ENCODE results near the gene ITCH. TPM values are rescaled to one million over a fixed set of nuclear protein-coding genes. Genes with fewer than 3 reads are reported as not detected.

ITCH gene
- polyA plus RNA-seq, 3 donors, result 13.3 to 26.6 (median 19.9) TPM

DNA sequence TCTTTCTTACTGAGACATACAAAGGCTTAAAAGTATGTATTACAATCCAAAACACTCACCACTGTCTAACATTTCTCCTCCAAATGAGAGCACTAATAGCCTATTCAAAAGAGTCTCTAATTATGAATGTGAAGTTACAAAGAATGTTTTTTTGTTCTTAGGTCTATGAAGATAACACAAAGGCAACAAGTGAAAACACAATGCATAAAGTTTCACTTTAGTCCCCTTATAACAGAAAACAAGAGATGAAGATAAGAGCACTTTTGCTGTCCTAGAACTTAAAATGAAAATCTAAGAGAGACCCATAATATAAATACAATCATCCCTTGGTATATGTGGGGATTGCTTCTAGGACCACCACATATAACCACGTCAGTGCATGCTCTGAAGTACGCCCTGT lies 25.6 kb downstream of the ITCH start:
- Histone ChIP-seq H3K27me3 (ENCODE audit: control insufficient read depth in 2 of 2, insufficient read depth in 2 of 2, low read length in 2 of 2) (no peaks in the 10 kb centered on the region), H3K4me2 (replicated peaks; ENCODE audit: extremely low read depth, low read length, poor library complexity, severe bottlenecking) (no peak overlapping the region), H3K4me1 (ENCODE audit: control insufficient read depth in 1 of 2, insufficient read depth in 2 of 2, low read length in 2 of 2) (peaks cover 15 to 19% of the 10 kb centered on the region in 2 donors), H4K20me1 (ENCODE audit: insufficient read depth, low read length) (peaks cover 100% of the 10 kb centered on the region), H3K9ac (ENCODE audit: insufficient read depth, low read length, poor library complexity, severe bottlenecking) (no peak overlapping the region), H3K27ac (ENCODE audit: low read depth in 1 of 2, low read length in 2 of 2) (no peak overlapping the region), H2AFZ (ENCODE audit: insufficient read depth, low read depth, low read length, poor library complexity, severe bottlenecking) (no peak overlapping the region), H3K36me3 (replicated peaks in 1 of 2; ENCODE audit: control insufficient read depth in 1 of 2, insufficient read depth in 2 of 2, low read length in 2 of 2) (peaks cover 29 to 52% of the 10 kb centered on the region in 2 donors), H3K4me3 (replicated peaks in 1 of 3; ENCODE audit: low read depth in 2 of 3, low read length in 3 of 3) (no peak overlapping the region), H3K9me3 (replicated peaks in 1 of 2; ENCODE audit: control insufficient read depth in 1 of 2, insufficient read depth in 1 of 2, low read length in 2 of 2) (no peaks in the 10 kb centered on the region), H3K79me2 (ENCODE audit: insufficient read depth, low read length) (peaks cover 97% of the 10 kb centered on the region)
- no peaks in the 10 kb centered on the region for H3K9me3 Mint-ChIP-seq
- no peak overlapping the region for H3K4me3 Mint-ChIP-seq
- H3K27ac Mint-ChIP-seq, result peak overlapping the region in 1 of 7 donors; percentile 79
- TF ChIP-seq, protein P1, sequence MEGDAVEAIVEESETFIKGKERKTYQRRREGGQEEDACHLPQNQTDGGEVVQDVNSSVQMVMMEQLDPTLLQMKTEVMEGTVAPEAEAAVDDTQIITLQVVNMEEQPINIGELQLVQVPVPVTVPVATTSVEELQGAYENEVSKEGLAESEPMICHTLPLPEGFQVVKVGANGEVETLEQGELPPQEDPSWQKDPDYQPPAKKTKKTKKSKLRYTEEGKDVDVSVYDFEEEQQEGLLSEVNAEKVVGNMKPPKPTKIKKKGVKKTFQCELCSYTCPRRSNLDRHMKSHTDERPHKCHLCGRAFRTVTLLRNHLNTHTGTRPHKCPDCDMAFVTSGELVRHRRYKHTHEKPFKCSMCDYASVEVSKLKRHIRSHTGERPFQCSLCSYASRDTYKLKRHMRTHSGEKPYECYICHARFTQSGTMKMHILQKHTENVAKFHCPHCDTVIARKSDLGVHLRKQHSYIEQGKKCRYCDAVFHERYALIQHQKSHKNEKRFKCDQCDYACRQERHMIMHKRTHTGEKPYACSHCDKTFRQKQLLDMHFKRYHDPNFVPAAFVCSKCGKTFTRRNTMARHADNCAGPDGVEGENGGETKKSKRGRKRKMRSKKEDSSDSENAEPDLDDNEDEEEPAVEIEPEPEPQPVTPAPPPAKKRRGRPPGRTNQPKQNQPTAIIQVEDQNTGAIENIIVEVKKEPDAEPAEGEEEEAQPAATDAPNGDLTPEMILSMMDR (IDR thresholded peaks at IDR 0.05), result no peak
- DNase-seq, result no peak
- peaks cover 28 to 51% of the 10 kb centered on the region in 2 donors for H3K36me3 Mint-ChIP-seq
- H3K4me1 Mint-ChIP-seq, result peaks cover 25% of the 10 kb centered on the region
- WGBS (ENCODE audit: insufficient coverage), result no CpG with 5 or more reads among the region's 2 CpGs
- intact Hi-C loops (cut with micrococcal nuclease), result no loop called here
- no peaks in the 10 kb centered on the region for H3K27me3 Mint-ChIP-seq (ENCODE audit: low read depth in 3 of 3)

DNA sequence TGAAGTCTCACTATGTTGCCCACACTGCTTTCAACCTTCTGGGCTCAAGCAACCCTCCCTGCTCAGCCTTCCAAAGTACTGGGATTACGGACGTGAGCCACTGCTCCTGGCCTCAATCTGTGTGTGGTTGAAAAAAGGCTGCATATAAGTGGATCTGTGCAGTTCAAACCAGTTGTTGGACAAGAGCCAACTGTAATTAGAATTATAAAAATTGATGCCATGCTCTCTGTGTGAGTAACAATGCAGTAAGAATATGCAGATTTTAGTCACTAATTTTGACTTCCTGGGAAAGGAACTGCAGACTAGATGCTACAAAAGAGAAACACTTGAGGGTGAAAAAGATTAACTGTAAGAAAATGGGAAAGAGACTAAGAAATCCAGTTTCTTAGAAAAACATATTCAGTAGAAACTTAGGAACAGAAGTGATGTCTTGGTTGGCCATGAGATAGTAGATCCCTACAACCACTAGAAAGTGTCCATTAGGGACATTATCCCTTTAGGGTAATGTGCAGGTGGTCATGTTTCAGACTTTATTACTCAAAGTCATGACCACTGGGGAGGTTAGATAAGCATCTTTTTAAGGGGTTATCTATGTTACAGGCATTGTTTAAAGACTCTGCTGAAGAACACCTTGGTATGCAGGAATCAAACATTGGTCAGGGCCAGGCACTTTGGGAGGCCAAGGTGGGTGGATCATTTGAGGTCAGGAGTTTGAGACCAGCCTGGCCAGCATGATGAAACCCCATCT lies 26.3 kb downstream of the ITCH start:
- no peak for DNase-seq
- Mint-ChIP-seq H3K36me3 (peaks cover 32 to 50% of the 10 kb centered on the region in 2 donors), H3K27me3 (ENCODE audit: low read depth in 3 of 3) (no peaks in the 10 kb centered on the region), H3K4me1 (peaks cover 25% of the 10 kb centered on the region), H3K4me3 (no peak overlapping the region), H3K27ac (peak overlapping the region in 3 of 7 donors; percentile 24 to 50 (median 40)), H3K9me3 (no peaks in the 10 kb centered on the region)
- intact Hi-C loops (cut with micrococcal nuclease), result no loop called here
- no peak overlapping the region for H3K9ac ChIP-seq (ENCODE audit: insufficient read depth, low read length, poor library complexity, severe bottlenecking)
- H3K9me3 ChIP-seq (replicated peaks in 1 of 2; ENCODE audit: control insufficient read depth in 1 of 2, insufficient read depth in 1 of 2, low read length in 2 of 2), result no peaks in the 10 kb centered on the region
- TF ChIP-seq, protein P1 (IDR thresholded peaks at IDR 0.05), result no peak
- H3K36me3 ChIP-seq (replicated peaks in 1 of 2; ENCODE audit: control insufficient read depth in 1 of 2, insufficient read depth in 2 of 2, low read length in 2 of 2), result peaks cover 36 to 59% of the 10 kb centered on the region in 2 donors
- no peak overlapping the region for H3K4me2 ChIP-seq (replicated peaks; ENCODE audit: extremely low read depth, low read length, poor library complexity, severe bottlenecking)
- no peak overlapping the region for H3K27ac ChIP-seq (ENCODE audit: low read depth in 1 of 2, low read length in 2 of 2)
- no peak overlapping the region for H2AFZ ChIP-seq (ENCODE audit: insufficient read depth, low read depth, low read length, poor library complexity, severe bottlenecking)
- no peak overlapping the region for H3K4me3 ChIP-seq (replicated peaks in 1 of 3; ENCODE audit: low read depth in 2 of 3, low read length in 3 of 3)
- WGBS (ENCODE audit: insufficient coverage), result 100% methylated on average over 2 of the region's 2 CpGs
- peaks cover 99% of the 10 kb centered on the region for H3K79me2 ChIP-seq (ENCODE audit: insufficient read depth, low read length)
- no peaks in the 10 kb centered on the region for H3K27me3 ChIP-seq (ENCODE audit: control insufficient read depth in 2 of 2, insufficient read depth in 2 of 2, low read length in 2 of 2)
- H3K4me1 ChIP-seq (ENCODE audit: control insufficient read depth in 1 of 2, insufficient read depth in 2 of 2, low read length in 2 of 2), result peaks cover 15 to 19% of the 10 kb centered on the region in 2 donors
- peaks cover 100% of the 10 kb centered on the region for H4K20me1 ChIP-seq (ENCODE audit: insufficient read depth, low read length)
